Vagina (tissue), 2 donors: ENCODE results near the gene PHKG2.

Source experiments
- POLR2A ChIP-seq, 2 donors: fragments of 450-650 bp; IDR thresholded peaks; one replicate each; pipeline ENCODE4 v1.6.1; 2017; ENCODE audit warnings: antibody characterized with exemption in 2 of 2, mild to moderate bottlenecking in 2 of 2, moderate library complexity in 2 of 2
- POLR2AphosphoS5 ChIP-seq, 2 donors: sonication (generic); formaldehyde crosslinking; IDR thresholded peaks; one replicate each; pipeline ENCODE4 v1.9.0; 2017; ENCODE audit warnings: antibody characterized with exemption in 2 of 2, mild to moderate bottlenecking in 2 of 2, low read depth in 1 of 2; ENCODE audit not compliant: insufficient read depth in 1 of 2
- TF ChIP-seq, protein P1 (sequence below), 3 experiments: fragments of 450-650 bp in 2 of 3; fragments of 200-600 bp in 1 of 3; sonication (generic) in 1 of 3; IDR thresholded peaks; one replicate each; pipeline ENCODE4 v1.5.1; 2017 to 2019; ENCODE audit warnings: antibody characterized with exemption in 3 of 3, mild to moderate bottlenecking in 2 of 3, moderate library complexity in 2 of 3

DNA sequence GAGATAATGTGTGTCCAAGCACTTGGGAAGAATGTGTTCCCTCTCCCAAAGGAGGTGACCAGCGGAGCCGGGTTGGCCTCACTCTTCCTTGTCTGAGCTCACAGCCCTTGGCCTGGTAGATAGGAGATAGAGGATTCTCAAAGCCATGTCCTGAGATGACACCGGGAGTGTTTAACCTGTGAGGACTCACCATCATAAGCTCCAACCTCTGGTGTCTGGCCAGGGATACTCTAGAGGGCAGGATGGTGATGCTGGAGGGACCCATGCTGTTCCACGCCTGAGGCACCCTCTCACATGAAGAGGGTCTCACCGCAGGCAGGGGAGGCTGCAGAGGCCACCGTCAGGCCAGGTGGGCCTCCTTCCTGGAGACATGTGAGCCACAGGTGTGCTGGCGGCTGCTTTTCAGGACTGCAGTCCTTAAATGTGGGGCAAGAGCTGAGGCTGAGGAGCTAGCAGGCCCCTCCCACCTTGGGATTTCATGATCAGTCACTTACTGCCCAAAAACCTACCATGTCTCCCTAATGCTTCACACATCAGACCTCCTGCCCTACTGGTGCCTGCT is 45.4 kb downstream of the PHKG2 start:
- no peak for TF ChIP-seq POLR2AphosphoS5 (IDR thresholded peaks at IDR 0.05; ENCODE audit: insufficient read depth in 1 of 2, low read depth in 1 of 2)
- TF ChIP-seq, protein P1, sequence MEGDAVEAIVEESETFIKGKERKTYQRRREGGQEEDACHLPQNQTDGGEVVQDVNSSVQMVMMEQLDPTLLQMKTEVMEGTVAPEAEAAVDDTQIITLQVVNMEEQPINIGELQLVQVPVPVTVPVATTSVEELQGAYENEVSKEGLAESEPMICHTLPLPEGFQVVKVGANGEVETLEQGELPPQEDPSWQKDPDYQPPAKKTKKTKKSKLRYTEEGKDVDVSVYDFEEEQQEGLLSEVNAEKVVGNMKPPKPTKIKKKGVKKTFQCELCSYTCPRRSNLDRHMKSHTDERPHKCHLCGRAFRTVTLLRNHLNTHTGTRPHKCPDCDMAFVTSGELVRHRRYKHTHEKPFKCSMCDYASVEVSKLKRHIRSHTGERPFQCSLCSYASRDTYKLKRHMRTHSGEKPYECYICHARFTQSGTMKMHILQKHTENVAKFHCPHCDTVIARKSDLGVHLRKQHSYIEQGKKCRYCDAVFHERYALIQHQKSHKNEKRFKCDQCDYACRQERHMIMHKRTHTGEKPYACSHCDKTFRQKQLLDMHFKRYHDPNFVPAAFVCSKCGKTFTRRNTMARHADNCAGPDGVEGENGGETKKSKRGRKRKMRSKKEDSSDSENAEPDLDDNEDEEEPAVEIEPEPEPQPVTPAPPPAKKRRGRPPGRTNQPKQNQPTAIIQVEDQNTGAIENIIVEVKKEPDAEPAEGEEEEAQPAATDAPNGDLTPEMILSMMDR (IDR thresholded peaks at IDR 0.05), result no peak
- TF ChIP-seq POLR2A (IDR thresholded peaks at IDR 0.05), result no peak
